HG03095 (cell line): ENCODE measurements around the gene TEX51.

ENCODE experiments used
- ATAC-seq: cut with Tn5 transposase; IDR thresholded peaks from one replicate; pipeline ENCODE4 v1.9.1; 2021; ENCODE audit warnings: moderate library complexity; ENCODE audit not compliant: unreplicated experiment

The TEX51 gene

GRCh38 chr2:126878601-126879000 is 20.1 kb upstream of the TEX51 start:
- no peak for ATAC-seq

GRCh38 chr2:126879348-126880298 is 19.1 kb upstream of the TEX51 start:
- no peak for ATAC-seq

GRCh38 chr2:126880324-126880723 is 18.4 kb upstream of the TEX51 start:
- no peak for ATAC-seq

- ATAC-seq: no peak
Observed at GRCh38 chr2:126880817-126881216, 17.9 kb upstream of the TEX51 start.

GRCh38 chr2:126881591-126881990 is 17.1 kb upstream of the TEX51 start:
- no peak for ATAC-seq

- ATAC-seq: no peak
Observed at GRCh38 chr2:126882181-126882580, 16.5 kb upstream of the TEX51 start.

GRCh38 chr2:126882736-126883665 is 15.7 kb upstream of the TEX51 start:
- no peak for ATAC-seq

GRCh38 chr2:126883666-126884040 is 15.0 kb upstream of the TEX51 start:
- no peak for ATAC-seq

- no peak for ATAC-seq
Observed at GRCh38 chr2:126884861-126885750, 13.6 kb upstream of the TEX51 start.

- no peak for ATAC-seq
Observed at GRCh38 chr2:126885751-126886210, 12.9 kb upstream of the TEX51 start.

GRCh38 chr2:126886211-126886915 is 12.3 kb upstream of the TEX51 start:
- ATAC-seq: peak; percentile 85

- ATAC-seq: no peak
Observed at GRCh38 chr2:126886916-126887280, 11.8 kb upstream of the TEX51 start.

- ATAC-seq: no peak
Observed at GRCh38 chr2:126887506-126887905, 11.2 kb upstream of the TEX51 start.

GRCh38 chr2:126888046-126888445 is 10.6 kb upstream of the TEX51 start:
- no peak for ATAC-seq

- ATAC-seq: no peak
Observed at GRCh38 chr2:126889071-126889470, 9.6 kb upstream of the TEX51 start.

GRCh38 chr2:126889496-126890135 is 9.1 kb upstream of the TEX51 start:
- no peak for ATAC-seq

- no peak for ATAC-seq
Observed at GRCh38 chr2:126890136-126890510, 8.6 kb upstream of the TEX51 start.

GRCh38 chr2:126890551-126891450 is 7.9 kb upstream of the TEX51 start:
- no peak for ATAC-seq
